Activated CD4-positive, alpha-beta T cell treated with anti-CD3 and anti-CD28 coated beads, Interleukin-2, amount 50 U/mL, for 16 hours (primary cell): Measurements from ENCODE around the gene CCDC51.
A peak's percentile ranks its signal among the peaks of the same experiment; 100 is the strongest.
"Not testable (repeated sequence)": the region's sequence is repeated elsewhere in the genome, so short reads cannot be mapped to it uniquely, and the experiment has no call there.

Source experiments
- DNase-seq: peaks from one replicate; pipeline ENCODE4 v3.0.0-alpha.2; 2020

The CCDC51 gene

DNA sequence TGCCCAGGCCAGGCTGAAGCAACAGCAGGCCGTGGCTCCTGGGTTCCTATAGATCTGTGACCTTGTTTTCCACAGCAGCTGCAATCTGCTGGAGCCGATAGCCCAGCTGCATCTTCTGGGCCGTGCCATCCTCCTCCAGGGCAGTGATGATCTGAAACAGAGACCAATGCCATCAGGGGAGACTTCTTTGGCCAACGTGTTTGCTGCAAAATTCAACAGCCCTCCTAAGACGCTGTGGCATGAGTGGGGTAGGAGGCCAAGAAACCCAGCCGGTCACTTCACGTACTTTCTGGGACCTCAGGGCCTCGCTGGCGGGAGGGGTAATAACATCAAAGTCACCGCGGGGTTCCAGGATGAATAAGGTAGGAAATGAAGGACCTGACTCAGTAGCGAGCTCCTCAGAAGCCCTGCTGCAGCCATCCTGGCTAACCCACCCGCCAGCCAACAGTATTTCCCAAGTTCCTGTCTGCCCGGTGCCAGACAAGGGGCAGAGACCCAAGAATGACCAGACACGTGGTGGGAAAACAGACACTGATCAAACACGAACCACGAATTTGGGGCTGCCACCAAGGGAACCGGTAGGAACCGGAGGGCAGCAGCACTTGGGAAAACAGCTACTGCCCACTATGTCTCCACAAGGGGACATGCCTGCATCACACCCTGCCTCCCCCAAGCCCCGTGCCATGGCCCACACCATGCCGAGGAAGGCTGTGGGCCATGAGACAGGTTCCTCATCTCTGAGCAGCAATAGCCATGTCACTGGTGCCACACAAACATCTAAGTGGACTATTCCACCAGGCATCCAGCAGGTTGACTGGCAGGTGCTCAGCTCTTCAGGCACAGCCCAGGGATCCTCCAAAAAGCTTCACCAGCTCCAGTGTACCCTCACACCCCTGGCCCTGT is 35.2 kb downstream of the CCDC51 start:
- DNase-seq, result no peak

DNA sequence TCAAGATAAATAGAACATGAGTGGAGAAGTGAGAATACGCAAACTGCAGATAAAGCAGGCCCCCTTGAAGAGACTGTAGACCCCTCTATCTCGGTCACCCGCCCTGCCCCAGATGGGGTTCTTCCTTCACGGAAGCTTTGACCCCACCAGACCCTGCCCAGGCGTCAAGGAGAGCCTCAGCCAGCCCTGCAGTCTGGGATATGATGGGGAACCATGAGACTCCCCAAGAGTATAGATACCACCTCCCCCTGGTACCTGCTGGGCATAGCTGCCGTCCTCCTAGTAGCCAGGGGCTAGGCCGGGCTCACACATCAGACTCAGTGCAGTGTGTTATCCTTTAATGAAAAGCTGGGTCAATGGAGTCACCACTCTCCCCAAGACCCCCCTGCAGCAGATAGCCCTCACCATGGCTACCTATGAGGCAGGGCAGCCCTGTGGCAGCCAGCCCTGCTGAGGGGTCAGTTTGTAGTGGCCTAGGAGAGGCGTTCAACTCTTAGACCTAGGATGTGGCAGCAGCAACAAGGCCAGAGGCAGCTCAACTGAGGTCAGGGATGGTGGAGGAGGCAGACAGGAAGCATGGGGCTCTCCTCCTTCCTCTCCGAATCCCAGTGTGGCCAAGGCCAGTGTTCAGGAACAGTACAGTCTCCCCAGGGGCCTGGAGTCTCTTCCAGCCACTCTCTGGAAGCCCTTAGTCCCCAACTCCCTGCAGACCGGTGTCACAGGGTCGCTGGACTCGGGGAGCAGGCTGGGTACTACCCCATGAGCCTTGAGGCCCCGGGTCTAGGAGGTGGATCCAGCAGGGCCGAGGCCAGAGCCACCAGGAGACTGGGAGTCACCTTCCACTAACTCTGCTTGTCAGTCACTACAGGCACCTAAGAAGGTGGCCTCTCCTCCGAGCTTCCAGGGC is 36.1 kb downstream of the CCDC51 start:
- DNase-seq, result no peak

DNA sequence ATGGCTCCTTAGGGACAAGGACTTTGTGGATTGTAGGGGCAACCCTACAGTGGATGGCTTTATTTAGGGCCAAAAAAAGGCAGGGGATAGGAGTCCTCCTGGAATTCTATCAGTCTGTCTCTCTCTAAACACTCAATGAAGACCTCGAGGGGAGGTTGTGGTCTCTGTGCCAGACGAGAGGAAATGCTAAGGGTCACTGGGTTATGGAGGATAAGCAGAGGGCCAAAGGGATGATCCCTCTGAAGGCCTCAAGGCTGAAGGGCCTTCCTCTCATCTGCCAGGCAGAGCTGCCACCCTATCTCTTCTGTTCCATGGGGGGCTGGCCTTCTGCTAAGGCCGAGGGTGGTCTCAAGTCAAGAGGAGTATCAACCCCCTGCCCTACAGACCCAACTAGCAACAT is 37.0 kb downstream of the CCDC51 start:
- no peak for DNase-seq

DNA sequence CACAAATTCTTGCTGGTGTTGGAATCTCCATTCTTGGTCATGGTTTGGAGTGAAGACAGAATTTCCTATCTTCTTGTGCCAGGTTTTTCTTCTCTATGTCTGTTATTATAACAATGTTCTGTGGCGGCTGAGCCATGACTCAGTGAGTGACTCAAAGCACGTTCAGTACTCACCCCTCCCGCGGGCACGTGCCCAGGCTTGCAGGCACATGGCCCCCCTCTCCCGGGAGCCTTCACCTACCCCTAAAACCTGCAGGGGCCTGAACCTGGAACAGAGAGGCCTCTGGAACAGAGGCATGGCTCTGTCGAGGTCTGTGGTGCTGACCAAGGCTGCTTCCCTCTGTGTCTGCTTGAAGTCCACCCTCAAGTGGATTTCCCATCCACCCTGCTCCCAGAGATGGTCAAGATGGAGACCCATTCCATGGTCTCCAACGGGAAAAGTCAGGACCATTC is 37.6 kb downstream of the CCDC51 start:
- DNase-seq, result no peak

DNA sequence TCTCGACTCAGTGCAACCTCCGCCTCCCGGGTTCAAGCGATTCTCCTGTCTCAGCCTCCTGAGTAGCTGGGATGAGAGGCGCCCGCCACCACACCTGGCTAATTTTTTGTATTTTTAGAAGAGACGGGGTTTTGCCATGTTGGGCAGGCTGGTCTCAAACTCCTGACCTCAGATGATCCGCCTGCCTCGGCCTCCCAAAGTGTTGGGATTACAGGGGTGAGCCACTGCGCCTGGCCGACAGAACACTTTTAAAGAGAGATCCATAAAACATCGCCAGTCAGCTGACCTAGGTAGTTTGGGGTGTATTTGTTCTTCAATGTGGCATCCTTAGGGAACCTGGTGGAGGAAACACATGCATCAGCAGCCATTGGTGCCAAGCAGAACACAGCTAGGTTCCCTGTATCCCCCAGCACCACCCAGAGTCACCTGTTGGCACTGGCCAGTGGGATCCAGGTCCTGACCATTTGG is 38.5 kb downstream of the CCDC51 start:
- DNase-seq, result not testable (repeated sequence)

DNA sequence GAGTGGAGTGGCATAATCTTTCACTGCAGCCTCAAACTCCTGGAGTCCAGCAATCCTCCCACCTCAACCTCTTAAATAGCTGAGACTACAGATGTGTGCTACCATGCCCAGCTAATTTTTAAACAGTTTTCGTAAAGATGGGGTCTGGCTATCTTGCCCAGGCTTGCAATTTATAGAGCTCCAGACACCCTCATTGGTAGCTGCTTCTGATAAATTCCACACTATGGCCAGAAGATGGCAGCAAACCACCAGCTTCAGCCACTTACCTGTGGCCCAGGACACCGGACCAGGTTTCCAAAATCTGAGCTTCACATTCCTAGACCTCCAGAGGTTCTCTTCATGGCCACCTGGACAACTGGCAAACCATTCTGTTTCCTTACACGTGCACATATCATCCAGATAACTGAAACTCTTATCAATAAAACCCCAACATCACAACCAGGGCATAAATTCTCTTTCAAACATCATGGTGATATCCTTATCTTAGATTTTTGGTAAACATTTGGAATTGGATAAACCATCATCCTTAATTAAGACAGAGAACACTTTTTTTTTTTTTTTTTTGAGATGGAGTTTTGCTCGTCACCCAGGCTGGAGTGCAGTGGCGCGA is 39.0 kb downstream of the CCDC51 start:
- peak; percentile 75 for DNase-seq

DNA sequence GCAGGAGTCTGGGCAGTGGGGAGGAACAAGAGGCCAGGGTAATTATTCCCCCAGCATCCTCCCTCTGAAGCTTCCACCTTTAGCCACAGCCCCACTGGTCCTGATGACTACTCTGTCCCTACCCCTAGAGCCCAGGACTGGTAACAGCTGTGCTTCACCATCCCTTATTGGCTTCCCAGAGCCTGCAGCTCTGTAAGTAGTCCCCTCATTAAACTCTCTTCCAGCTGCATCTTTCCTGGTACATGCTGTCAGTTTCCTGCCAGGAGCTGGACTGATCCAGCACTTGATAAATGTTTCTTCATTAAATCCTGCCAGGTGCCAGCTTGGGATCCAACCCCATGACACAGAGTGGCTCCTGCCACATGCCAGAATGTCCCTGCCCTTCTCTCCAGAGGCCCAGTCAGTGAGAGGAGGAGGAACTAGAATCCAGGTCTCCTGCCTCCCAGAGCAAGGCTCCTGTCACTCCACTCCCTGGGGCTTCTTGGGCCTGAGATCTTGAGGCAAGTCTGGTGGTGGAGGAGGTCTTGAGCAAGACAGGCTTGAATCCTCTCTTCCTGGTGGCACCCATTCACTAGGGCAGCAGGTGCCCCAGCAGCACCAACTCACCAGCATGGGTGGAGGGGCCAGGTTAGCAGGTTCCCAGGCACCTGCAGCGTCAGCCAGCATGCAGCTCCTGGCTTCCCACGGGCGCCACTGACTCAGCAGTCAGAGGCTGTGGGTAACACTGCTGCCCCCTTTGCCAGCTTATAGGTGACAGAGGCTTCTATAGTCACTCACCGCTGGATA is 40.3 kb downstream of the CCDC51 start:
- DNase-seq, result no peak

DNA sequence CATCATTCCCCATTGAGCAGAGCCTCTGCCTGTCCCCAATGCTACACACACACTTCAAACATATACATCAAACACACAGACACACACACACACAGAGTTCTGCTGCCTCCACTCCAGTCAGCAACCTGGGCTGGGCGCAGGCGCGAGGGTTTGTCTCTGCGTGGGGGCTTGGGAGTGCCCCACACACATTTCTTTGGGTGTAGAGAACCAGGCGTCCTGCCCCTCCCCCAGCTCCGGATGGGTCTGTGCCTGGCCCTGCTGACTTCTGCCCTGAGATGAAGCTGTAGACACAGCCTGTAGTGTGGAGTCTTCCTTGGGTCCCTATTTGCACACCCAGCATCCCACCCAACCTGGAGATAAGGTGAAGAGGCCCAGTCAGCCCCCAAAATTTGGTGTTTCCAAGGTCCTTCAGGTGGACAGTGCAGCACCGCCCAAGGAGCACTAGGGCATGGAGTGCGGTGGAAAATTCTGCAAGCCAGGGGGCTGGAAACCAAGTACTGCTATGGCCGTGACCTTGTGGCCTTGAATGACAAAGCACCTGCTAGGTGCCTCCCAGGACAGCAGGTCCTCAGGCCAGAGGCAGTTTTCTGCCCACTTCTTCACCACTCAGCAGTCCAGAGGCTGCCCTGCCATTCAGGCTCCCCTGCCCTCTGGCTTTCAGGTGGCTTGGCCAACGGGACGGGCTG is 41.1 kb downstream of the CCDC51 start:
- DNase-seq, result no peak

DNA sequence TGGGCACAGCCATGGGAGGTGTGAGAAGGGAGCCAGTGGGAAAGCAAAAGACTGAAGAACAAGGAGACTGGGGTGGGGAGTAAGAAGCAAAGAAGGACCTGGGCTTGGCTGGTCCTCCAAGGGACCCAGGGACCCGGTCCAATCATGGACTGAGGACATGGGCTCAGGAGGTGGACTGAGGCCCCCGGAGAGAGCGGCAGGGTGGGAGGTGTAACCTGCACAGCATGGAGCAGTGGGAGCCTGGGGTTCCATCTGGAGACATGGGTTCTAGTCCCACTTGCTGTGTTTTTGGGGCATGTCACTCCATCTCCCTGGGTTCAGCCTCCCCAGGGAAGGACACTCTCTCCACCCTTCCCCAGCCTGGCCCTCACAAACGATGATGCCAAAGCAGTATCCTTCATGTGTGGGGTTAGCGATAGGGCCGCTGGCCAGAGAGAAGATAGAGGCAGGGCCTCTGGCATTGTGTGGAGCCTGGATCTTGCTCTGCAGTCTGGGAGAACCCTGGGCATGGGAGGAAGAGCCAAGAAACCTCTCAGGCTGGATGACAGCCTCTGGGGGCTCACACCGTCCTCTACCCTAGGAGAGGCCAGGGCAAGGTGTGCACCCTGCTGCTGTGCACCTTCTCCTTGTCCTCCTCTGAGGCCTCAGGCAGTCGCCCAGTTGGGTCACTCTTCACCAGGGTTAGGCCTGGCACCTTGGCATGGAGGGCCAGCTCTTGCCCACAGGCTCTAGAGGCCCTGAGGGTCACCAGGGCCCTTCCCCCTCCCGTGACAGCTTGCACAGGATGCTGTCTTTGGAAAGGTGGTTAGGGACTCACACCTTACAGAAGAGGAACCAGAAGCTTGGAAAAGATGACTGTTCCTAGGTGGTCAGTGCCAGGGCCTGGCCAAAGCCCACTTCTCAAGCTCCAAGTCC is 41.9 kb downstream of the CCDC51 start:
- no peak for DNase-seq

DNA sequence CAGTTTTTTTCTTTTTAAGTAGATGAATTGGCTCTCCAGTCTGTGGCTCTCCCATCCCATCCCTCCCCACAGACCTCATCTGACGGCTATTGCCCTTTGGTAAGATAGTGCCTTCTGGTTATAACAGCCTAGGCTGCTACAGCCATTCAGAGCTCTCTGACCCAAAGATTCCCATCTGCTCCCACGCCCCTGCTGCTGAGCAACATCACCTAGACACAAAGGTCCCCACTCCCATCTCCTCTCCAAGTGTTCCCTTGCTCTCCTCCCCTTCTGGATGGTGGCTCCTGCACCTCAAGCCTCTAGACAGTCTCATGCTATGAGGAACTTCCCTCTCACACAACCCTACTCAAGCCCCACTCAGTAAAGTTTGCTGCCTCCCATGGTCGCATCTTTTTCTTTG is 44.2 kb downstream of the CCDC51 start:
- no peak for DNase-seq

DNA sequence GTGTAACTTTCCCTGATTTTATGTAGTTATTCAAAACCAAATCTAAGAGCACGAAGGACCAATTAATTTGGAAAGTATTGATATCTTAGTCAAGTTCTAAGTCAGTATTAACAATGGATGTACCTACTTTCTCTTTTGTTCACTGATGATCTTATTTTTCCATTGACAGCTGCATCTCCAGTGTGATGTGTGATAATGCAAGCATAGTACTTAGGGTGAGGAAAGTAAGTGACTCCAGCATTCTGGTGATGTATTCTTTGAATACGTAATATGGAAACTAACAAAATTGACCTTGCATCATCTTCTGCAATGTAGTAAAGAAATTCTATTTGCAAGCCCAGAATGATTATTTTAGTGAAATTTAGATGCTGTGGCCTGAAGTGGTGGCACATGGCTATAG is 45.5 kb downstream of the CCDC51 start:
- peak; percentile 45 for DNase-seq

DNA sequence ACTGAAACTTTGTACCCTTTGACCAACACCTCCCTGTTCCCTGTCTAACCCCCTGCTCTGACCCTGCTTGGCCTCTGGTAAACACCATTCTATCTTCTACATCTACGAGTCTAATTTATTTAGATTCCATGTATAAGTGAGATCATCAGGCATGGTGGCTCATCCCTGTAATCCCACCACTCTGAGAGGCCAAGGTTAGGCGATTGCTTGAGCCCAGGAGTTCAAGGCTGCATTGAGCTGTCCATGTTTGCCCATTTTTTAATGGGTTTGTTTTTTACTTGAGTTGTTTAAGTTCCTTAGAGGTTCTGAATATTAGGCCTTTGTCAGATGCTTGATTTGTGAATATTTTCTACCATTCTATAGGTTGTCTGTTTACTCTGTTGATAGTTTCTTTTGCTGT is 51.0 kb downstream of the CCDC51 start:
- no peak for DNase-seq

DNA sequence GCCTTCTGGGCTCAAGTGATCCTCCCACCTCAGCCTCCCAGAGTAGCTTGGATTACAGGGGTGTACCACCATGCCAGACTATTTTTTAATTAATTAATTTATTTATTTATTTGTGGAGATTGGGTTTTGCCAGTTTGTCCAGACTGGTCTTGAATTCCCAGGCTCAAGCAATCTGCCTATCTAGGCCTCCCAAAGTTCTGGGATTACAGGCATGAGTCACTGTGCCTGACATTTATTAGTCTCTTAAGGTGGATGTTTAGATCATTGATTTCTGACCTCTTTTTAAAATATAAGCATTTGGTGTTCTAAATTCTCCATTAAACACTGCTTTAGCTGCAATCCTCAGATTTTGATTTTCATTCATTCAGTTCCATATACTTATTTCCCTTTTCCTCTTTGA is 52.3 kb downstream of the CCDC51 start:
- DNase-seq, result no peak
